Measurements from ENCODE around the gene SH3RF1.

- TF ChIP-seq POLR2A (IDR thresholded peaks at IDR 0.05): no peak
- TF ChIP-seq CTCF (IDR thresholded peaks at IDR 0.05): no peak
- no peak for TF ChIP-seq POLR2AphosphoS5 (IDR thresholded peaks at IDR 0.05)
Observed at GRCh38 chr4:169131556-169132208, 139.1 kb downstream of the SH3RF1 start.

Data from prostate gland (tissue), 2 donors.